GM19452 (cell line): Measurements from ENCODE around the gene AP2B1.

Experiments
- ATAC-seq: cut with Tn5 transposase; IDR thresholded peaks from one replicate; pipeline ENCODE4 v1.9.1; 2021; ENCODE audit not compliant: unreplicated experiment

Gene AP2B1

DNA sequence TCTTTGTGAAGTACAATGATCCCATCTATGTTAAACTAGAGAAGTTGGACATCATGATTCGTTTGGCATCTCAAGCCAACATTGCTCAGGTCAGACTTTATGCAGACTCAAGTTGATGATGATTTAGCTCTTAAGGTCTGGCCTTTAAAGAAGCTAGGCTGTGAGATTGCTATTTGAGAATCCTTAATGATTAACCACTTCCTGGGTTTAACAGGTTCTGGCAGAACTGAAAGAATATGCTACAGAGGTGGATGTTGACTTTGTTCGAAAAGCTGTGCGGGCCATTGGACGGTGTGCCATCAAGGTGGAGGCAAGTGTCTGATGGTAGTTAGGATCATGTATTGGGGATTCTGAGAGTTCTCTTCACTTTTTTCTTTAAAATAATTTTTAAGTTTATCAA lies 40.3 kb downstream of the AP2B1 start:
- no peak for ATAC-seq

DNA sequence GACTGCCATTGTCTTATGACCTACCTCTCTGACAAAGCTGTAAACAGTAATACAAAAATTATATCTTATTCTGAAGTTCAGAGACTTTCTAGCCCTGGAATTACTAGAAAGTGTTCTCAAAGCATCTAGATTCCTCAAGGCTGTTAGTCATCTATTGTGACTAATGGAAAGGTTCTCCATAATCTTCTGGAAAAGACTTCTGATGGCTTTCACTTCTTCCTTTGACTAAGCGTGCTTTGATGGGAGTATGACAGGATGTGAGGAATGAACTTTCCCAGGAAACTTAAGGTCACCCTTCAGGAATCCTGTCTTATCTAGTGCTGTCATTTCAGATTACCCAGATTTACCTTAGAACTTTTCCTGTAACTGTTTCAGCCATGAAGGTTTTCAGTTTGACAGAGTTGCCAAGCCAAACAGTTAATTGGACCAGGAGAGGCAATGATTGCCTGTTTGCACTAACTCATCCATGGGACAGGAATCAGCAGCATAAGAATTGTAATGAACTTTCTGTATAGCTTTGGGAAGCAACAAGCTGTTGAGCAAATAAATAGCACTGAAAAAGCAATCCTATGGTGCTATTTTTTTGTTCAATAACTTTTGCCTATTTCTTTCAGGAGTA lies 43.5 kb downstream of the AP2B1 start:
- ATAC-seq = no peak

DNA sequence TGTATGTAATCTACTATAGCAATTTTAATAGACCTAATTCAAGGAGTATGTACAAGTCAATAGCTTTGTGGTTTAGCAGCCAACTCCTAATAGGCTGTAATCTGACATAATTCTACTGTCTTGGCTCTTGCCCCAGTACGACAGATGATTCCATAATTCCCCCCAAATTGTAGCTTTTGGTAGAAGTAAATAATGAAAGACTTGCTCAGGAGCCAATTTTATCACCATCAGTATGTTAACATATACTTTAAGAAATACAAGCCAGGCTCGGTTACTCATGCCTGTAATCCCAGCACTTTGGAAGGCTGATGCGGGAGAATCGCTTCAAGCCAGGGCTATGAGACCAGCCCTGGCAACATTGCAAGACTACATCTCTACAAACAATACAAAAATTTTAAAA lies 53.9 kb downstream of the AP2B1 start:
- ATAC-seq = no peak

DNA sequence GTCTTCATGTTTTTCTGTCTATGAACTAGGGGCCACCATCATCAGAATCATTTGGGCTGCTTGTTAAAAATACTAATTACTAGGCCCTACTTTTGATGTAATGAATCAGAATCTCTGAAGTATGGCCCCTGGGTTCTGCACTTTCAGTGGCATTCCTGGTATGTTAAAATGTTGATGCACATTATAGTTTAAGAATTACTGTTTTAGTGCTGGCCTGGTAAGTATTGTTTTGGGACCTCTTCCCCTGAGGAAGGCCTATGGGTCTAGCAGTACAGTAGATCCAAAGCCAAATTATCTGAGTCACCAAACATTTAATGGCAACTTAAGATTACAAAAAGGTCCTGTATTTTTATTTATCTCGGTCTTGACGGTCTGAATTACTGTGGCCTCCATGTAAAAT lies 58.8 kb downstream of the AP2B1 start:
- no peak for ATAC-seq

DNA sequence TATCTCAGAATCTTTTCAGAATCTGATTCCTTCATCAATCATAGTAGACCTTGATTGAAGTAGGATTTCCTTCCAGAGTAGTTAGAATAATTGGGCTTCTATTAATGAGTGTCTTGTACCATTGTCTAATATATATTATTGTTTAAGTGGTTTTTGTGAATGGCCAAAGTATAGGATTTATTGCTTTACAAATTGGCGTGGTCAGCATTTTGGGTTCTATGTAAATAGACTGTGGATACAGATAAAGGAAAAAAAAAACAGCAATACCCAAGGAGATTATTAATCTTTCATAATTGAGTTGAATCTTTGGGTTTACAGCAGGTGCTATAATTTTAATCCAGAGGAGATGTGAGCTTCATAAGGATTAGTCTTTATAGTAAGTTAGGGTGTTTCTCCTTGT lies 64.3 kb downstream of the AP2B1 start:
- ATAC-seq = no peak

DNA sequence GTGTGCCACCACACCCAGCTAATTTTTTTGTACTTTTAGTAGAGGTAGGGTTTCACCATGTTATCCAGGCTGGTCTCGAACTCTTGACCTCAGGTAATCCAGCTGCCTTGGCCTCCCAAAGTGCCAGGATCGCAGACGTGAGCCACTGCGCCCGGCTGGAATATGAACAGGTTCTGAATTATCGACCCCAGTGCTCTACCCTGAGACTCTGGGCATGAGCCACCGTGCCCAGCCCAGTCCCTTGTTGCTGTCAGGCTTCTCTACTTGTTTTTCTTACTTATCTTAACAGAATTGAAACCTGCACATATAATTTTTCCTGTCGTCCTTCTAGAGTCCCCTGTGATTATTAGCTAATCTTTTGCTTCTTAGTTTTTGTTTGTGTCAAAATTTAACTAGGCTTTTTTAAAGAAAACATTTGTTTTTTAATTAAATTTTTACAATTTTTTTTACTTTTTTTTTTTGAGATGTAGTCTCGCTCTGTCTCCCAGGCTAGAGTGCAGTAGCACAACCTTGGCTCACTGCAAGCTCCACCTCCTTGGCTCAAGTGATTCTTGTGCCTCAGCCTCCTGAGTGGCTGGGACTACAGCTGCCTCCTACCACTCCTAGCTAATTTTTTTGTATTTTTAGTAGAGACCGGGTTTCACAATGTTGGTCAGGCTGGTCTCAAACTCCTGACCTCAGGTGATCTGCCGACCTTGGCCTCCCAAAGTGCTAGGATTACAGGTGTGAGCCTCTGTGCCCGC lies 66.7 kb downstream of the AP2B1 start:
- no peak for ATAC-seq

DNA sequence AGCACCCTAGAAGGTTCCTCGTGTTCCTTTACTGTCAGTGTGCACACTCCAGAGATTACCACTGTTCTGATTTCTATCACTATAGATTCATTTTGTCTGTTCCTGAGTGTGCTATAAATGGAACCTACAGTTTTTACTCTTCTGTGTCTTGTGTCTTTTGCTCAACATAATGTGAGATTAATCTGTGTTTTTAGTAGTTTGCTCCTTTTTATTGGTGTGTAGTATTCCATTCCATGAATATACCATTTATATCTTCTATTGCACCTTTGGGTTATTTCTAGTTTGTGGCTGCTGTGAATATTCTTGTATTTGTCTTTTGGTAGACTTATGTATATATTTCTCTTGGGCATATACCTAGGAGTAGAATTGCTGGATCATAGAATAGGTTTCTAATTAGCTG lies 68.2 kb downstream of the AP2B1 start:
- ATAC-seq = no peak

DNA sequence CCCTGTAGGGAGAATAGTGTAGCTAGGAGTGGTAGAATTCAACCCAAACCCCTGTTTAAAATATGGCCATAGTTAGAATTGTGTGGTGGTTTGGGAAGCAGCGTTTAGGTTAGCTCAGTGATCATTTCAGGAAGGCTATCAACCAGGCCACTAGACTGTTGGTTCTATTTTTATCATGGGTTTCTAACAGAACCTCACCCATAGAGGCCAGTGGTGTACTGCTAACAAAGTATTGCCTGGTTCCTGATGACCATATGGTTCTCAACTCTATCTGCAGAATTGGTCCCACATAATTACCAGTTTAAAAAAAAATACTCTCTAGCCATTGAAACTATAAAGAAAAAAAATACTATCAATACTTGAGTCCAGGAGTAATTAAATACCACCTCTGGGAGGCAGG lies 73.8 kb downstream of the AP2B1 start:
- ATAC-seq = no peak

DNA sequence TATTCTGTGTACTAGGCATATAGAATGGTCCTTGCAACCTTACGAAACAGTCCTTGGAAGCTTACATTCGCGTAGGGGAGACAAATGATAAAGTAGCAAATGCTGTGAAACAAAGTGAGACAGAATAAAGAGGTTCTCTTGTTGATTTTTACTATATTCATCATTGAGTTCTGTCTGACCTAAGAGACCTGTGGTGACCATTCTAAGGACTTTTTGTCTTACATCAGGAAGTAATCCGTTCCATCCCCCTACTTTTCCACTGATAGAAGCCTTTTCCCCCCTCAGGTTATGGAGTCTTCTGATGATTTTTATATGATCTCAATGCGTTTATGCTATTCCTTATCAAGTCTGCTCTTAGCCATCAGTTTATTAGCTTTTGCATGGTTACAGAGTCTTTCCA lies 77.6 kb downstream of the AP2B1 start:
- ATAC-seq = no peak

DNA sequence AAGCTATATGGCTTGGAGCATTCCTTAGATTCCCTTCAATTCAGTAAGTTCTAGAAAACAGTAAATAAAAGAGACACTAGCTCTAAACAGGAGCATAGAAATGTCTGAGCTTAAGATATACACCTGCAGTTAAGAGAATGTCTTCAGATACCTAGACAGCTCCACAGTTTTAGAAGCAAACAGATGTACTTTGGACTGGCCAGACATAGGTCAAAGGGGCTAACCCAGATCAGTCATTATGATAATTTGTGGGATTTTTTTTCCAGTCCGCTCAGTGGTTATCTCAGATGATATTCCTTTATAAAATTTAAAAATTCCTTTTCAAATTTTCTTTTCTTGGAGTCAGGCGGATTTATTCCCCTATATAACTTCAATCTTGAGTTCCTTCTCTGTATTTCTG lies 78.5 kb downstream of the AP2B1 start:
- ATAC-seq = no peak

DNA sequence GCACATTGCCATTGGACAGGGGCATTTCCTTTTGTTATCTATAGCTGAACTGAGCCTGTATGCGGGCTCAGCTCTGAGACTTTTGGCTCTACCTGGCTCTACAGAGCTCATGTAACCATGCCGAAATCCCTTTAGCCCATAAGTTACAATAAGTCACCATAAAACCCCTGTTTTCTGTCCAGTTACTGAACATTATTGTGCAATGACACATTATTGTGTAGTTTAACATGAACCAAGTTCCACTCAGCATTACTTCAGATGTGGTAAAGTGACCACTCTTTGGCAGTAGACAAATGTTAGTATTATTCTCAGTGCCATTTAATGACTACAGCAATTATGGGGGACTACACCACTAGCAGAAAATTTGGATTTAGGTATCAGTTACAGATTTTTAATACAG lies 78.9 kb downstream of the AP2B1 start:
- ATAC-seq = no peak

DNA sequence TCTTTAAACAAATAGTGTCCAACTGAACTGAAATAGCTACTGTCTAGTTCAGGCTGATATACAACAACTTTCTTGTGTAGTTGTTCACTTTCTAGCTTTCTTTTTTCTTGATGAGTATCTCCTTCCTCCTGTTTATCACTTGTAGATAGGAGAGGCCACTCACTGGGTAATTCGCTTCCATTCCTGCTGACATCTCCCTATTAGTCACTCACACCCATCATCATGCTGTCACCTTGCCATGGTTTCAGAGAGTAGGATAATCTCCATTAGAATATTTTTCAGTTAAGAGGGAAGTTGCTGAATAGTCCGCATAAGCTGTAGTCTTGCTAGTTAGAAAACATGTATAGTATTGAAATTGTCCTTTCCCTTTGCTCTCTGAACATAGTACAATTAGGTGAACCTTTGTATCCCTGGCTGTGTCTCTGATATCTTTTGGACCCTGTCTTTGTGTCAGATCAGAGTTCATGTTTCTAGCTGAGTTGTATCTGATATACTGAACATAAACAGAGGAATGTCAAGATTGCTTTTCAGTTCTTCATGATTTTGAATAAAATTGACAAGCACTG lies 79.9 kb downstream of the AP2B1 start:
- ATAC-seq = no peak

DNA sequence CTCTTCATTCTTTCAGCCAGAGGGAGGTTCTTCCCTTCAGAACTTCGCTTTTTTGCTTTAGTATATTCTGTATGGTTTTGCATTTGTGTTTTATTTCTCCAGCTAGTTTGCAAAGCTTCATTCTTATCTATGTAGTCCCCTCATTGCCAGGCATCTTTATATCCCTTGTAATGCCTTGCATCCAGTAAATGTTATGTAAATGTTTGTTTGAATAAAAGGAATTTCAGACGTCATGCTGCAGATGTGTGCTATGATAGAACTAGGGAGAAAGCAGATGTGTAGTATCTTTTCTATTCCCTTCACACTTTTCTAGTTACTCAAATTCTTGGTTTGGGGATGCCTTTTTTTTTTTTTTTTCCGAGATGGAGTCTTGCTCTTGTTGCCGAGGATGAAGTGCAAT lies 81.7 kb downstream of the AP2B1 start:
- no peak for ATAC-seq

DNA sequence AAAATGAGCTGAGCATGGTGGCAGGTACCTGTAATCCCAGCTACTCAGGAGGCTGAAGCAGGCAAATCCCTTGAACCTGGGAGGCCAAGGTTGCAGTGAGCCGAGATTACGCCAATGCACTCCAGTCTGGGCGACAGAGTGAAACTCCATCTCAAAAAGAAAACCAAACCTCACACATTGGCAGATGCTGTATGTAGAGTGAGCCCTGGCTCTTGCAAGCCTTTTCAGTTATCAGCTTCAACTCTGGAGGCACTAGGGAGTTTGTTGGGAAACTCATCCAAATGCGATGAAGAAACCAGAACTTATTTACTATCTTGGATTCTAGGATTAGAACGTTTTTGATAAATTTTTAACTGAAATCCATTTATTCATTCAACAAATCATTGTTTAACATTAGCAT lies 87.4 kb downstream of the AP2B1 start:
- no peak for ATAC-seq

DNA sequence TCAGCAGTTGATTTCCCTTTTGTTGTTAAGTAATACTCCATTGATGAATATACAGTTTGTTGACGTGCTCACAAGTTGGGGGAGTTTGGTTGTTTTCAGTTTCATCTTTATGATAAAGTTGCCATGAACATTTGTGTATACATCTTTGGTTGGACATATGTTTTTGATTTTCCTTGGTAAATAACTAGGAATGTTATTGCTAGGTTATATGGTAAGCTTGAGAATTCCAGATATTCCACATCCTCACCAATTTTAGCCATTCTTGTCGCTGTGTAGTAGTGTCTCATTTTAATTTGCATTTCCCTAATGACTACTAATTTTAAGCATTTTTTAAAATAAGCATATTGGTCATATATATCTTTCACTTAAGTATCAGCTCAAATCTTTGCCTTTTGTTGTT lies 89.3 kb downstream of the AP2B1 start:
- no peak for ATAC-seq

DNA sequence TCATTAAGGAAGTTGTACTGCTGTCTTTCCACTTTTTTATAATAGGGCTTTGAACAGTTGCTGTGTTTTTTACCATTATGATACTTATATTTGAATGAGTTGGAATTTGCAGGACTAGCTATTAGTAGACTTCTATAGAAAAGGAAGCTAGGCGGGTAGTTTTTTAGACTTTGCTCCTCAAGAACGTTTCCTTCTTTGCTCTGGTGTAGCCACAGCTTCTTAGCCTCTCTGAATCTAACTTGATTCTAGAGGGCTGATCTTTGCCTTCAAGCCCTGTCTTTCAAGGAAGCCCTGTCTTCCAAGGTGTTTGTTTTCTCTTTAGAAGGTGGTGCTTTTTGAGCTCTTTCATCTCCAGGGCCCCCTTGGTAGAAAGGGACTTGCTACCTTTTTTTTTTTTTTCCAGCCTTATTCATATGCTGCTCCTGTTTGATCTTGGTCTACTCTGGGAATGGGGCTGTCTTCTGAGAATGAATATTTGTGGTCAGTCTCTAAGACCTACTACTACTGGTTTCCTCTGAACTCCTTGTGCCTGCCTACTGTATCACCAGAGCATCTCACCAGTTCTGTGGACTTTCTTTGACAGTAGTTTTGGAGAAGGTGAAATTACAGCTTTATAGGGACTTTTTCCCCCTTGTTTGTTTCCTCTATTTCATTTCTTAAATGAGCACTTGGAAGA lies 92.0 kb downstream of the AP2B1 start:
- ATAC-seq = no peak

DNA sequence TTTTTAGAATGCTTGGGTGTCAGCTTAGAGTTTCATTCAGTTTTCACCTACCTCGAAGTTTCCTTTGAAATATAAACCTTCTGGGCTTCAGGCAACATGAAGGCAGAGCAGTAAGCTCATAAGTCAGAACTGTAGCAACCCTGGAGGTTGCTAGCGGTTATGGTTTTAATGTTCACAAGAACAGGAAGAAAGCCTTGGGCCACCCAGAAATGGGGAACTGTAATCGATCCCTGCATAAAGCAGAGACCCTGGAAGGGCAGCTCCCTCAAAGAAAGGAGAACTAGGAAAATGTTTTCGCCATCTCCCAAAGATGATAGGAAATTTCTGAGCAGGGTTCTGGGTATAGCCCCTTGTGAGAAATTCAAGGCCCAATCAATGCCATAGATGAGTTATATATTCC lies 96.5 kb downstream of the AP2B1 start:
- ATAC-seq = no peak

DNA sequence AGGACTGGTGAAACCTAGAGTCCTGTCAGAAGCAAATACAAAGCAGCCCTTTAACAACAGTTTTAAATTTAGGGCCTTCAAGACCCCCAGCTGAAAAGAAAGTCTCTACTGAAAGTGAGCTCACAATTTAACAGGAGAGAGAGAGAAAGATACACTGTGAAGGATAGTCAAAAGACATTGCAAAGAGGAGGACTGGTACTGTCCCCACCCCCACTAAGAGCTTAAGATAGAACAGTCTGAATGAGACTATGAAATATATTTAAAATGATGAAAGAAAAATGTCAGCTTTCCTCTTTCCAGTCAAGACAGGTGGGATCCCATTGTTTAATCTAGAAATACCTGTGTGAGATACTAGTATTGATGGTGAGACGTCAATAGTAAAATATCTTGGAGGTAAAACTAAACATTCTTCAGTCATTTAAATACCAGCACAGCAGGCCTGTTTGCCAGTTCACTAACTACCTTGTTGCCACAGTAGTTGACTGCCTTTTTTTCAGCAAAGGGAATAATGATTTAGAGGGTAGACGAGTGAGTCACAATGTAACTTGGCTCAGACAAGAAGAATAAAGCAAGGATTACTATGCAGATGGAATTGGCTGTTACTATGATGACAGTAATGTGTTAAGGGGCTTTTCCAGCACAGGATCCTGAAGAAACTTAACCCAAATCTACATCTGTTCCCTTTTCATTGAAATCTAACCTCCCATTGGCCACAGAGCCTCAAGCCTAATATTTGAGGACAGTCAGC lies 97.1 kb downstream of the AP2B1 start:
- no peak for ATAC-seq

DNA sequence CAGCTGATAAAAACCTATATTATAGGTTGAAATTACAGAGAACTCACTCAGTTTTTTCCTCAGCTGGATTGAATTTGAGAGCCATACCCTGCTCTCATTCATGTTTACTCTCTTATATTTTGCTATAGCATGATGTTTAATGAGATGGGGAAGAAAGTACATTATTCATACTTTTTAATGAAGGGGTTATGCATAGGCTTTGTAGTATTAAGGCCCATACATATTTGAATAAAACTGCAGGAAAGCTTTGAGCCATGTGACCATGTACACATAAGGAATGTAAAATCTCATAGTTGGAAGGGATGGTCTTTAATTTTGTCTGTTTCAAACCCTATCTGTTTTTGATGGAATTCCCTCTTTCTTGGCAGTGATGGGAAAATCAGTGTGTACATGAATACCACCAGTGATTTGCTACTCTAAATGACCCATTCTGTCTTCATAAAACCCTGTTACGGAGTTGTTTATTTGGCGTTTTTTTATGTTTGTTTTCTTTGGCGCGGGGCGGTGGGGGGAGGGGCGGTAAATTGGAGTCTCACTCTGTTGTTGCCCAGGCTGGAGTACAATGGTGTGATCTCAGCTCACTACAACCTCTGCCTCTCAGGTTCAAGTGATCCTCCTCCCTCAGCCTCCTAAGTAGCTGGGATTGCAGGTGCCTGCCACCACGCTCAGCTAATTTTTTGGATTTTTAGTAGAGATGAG lies 105.5 kb downstream of the AP2B1 start:
- no peak for ATAC-seq

DNA sequence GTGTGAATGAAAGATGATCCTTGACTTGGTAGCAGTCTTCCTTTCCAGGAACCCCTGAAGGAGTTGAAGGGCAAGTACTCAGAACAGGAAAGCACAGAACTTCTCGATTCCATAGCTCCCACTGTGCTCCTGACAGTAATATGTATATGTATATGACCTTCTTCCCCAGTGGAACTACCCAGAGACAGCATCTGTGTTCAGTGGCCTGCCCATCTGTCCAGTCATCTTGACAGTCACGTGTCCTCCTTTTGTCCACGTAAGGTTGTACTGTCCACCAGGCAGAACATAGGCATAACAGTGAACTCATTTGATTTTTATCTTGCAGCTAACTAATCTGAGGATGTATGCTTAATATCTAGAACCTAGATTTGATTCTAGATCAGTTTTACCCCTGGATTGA lies 106.5 kb downstream of the AP2B1 start:
- no peak for ATAC-seq

DNA sequence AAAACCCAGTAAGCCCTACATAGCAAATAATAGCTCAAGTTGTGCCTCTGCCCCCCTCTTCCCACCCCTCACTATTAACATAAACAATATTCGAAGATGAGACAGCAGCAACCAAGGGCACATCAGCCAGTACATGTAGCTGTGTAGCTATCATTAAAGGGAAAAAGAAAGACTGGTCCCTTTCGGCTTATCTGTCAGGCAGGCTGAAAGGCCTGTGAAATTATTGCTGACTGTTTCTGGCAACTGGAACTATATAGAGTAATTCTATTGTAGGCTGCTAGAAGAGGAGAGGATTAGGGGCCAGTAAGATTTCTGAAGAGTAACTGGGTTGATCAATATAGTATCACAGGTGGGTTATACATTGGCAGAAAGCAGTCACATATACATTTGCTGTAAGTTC lies 107.8 kb downstream of the AP2B1 start:
- ATAC-seq = no peak
